Neural cell (in vitro differentiated cells): Measurements from ENCODE around the gene GPR21.

Source experiments
- CTCF ChIP-seq: fragments of 450-650 bp; IDR thresholded peaks from 2 replicates; pipeline ENCODE4 v1.5.1; 2014; ENCODE audit warnings: antibody characterized with exemption, mild to moderate bottlenecking, moderate library complexity; ENCODE audit not compliant: poor library complexity, severe bottlenecking
- TAF1 ChIP-seq: IDR thresholded peaks from 2 replicates; pipeline ENCODE4 v1.6.1; 2012; ENCODE audit warnings: low read depth

- TF ChIP-seq TAF1 (no peak), CTCF (no peak)
These were observed 7.0 kb upstream of the GPR21 start for GRCh38 chr9:123026425-123026824.
